GM06990 (cell line): Measurements from ENCODE around the gene C2CD3.
"Not testable (repeated sequence)": the region's sequence is repeated elsewhere in the genome, so short reads cannot be mapped to it uniquely, and the experiment has no call there.

Experiments used
- DNase-seq: peaks from one replicate; pipeline ENCODE4 v3.0.0-alpha.2; 2011; ENCODE audit not compliant: insufficient read length; ENCODE audit errors: extremely low read depth
- H3K27me3 ChIP-seq: replicated peaks from 2 replicates; pipeline ENCODE4 v1.6.0; 2011; ENCODE audit warnings: low read length; ENCODE audit not compliant: control insufficient read depth, insufficient read depth
- H3K36me3 ChIP-seq: 2 replicates; pipeline ENCODE4 v1.5.1; 2011; ENCODE audit warnings: low read length; ENCODE audit not compliant: control insufficient read depth, insufficient read depth
- H3K4me3 ChIP-seq: replicated peaks from 2 replicates; pipeline ENCODE4 v1.5.1; 2011; ENCODE audit warnings: low read depth, mild to moderate bottlenecking, control low read depth, low read length
- TF ChIP-seq, protein P1 (sequence below): IDR thresholded peaks from 2 replicates; pipeline ENCODE4 v1.5.1; 2011; ENCODE audit warnings: low read length, control low read depth, mild to moderate bottlenecking, inconsistent platforms; ENCODE audit not compliant: insufficient read depth, poor library complexity, severe bottlenecking

Gene C2CD3

DNA sequence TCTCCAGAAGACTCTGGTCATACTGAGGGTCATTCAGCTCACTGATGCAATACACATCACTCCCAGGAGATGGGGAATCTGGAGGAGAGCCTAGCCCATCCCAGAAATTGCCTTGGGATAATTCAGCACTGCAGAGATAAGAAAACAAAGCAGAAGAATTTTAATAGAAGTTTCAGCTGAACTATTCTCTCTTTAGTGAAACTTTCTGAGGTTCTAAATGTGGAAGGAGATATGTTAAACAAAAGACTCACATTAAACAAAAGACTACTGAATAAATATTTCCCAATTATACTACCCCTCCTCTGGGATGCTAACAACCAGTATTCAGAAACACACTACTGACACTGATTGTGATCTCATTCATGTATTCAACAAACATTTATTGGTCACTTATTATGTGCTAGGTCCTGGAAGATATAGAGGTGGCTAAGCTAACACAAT is 47.8 kb downstream of the C2CD3 start:
- TF ChIP-seq, protein P1, sequence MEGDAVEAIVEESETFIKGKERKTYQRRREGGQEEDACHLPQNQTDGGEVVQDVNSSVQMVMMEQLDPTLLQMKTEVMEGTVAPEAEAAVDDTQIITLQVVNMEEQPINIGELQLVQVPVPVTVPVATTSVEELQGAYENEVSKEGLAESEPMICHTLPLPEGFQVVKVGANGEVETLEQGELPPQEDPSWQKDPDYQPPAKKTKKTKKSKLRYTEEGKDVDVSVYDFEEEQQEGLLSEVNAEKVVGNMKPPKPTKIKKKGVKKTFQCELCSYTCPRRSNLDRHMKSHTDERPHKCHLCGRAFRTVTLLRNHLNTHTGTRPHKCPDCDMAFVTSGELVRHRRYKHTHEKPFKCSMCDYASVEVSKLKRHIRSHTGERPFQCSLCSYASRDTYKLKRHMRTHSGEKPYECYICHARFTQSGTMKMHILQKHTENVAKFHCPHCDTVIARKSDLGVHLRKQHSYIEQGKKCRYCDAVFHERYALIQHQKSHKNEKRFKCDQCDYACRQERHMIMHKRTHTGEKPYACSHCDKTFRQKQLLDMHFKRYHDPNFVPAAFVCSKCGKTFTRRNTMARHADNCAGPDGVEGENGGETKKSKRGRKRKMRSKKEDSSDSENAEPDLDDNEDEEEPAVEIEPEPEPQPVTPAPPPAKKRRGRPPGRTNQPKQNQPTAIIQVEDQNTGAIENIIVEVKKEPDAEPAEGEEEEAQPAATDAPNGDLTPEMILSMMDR: no peak
- no peaks in the 10 kb centered on the region; the same call in 1 of the 2 replicates for H3K36me3 ChIP-seq
- no peak for DNase-seq
- H3K4me3 ChIP-seq: no peak overlapping the region
- no peaks in the 10 kb centered on the region for H3K27me3 ChIP-seq

DNA sequence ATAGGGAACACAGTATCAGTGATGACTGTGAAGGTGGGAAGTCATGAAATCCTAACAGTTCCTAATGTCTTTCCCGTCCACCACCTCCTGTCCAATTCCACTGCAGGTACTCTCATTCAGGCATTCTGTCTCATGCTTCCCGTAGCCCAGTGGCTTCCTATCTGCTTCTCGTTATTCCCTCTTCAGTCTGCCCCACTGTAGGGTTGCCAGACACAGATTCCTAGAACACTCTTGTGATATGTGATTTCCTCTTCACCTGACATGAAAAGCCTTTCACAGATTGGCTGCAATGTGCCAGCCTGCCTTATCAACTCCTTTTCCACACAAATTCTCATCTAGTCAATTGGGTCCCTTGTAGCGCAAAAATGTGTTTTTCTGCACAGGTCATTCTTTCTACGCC is 49.0 kb downstream of the C2CD3 start:
- Histone ChIP-seq H3K36me3 (no peaks in the 10 kb centered on the region; the same call in 1 of the 2 replicates), H3K27me3 (no peaks in the 10 kb centered on the region), H3K4me3 (no peak overlapping the region)
- no peak for DNase-seq
- TF ChIP-seq, protein P1: no peak

DNA sequence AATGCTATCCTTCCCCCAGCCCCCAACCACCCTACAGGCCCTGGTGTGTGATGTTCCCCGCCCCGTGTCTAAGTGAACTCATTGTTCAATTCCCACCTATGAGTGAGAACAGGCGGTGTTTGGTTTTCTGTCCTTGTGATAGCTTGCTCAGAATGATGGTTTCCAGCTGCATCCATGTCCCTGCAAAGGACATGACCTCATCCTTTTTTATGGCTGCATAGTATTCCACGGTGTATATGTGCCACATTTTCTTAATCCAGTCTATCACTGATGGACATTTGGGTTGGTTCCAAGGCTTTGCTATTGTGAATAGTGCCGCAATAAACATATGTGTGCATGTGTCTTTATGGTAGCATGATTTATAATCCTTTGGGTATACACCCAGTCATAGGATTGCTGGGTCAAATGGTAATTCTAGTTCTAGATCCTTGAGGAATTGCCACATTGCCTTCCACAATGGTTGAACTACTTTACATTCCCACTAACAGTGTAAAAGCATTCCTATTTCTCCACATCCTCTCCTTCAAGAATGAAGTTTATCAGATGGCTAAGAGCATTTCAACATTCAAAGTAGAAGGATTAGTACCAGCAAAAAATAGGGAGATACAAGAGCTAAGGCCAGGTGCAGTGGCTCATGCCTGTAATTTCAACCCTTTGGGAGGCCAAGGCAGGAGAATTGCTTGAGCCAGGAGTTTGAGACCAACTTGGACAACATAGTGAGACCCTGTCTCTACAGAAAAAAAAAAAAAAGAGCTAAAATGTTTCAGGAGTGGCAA is 50.4 kb downstream of the C2CD3 start:
- DNase-seq, H3K27me3 ChIP-seq, H3K36me3 ChIP-seq, H3K4me3 ChIP-seq: not testable (repeated sequence)

DNA sequence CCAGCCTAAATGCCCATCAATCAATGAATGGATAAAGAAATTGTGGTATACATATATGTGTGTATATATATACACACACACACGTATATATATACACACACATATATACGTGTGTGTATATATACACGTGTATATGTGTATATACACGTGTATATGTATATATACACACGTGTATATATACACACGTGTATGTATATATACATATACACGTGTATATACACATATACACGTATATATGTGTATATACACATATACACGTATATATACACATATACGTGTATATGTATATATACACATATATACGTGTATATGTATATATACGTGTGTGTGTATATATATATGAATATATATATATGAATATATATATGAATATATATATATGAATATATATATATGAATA is 54.1 kb downstream of the C2CD3 start:
- no peaks in the 10 kb centered on the region for H3K27me3 ChIP-seq
- TF ChIP-seq, protein P1: no peak
- H3K4me3 ChIP-seq: no peak overlapping the region
- peaks cover 1% of the 10 kb centered on the region; the same call in 1 of the 2 replicates for H3K36me3 ChIP-seq
- no peak for DNase-seq

DNA sequence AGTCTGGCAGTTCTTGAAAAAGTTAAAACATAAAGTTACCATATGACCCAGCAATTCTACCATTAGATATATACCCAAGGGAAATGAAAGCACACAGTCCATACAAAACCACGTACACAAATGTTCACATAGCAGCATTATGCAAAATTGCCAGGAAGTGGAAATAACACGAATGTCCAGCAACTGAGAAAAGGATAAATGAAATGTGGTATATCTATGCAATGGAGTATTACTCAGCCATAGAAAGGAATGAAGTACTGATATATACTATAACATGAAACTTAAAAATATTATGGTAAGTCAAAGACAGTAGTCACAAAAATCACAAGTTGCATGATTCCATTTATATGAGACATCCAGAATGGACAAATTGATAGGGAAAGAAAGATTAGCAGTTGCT is 57.9 kb downstream of the C2CD3 start:
- no peak for DNase-seq
- Histone ChIP-seq H3K27me3 (no peaks in the 10 kb centered on the region), H3K4me3 (no peak overlapping the region), H3K36me3 (peaks cover 2% of the 10 kb centered on the region; the same call in 1 of the 2 replicates)
- TF ChIP-seq, protein P1: no peak

DNA sequence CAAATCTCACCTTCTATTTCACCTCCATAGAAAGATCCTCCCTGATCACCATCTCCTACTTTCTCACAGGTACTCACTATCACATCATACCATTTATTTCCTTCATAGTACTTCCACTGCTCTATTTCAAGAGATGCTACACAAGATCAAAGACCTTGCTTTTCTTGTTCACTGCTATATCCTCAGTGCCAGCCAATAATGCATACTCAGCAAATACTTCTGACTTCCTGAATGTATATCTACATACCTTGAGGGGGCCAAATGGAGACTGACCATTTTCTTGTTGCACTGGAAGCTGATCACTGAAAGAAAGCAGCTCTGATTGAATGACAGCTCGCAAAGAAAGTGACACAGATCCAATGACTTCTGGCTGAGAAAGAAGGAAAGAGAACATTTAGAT is 64.7 kb downstream of the C2CD3 start:
- H3K36me3 ChIP-seq: peaks cover 6% of the 10 kb centered on the region
- no peak for DNase-seq
- TF ChIP-seq, protein P1: no peak

More for the DNA sequence above, 64.7 kb downstream of the C2CD3 start:
- Histone ChIP-seq H3K4me3 (no peak overlapping the region), H3K27me3 (no peaks in the 10 kb centered on the region)
